MCF 10A (cell line): ENCODE data around the gene THEMIS. TPM values are rescaled to one million over a fixed set of nuclear protein-coding genes. Genes with fewer than 3 reads are reported as not detected.

Source experiments
- BruUV-seq: library from RNA; stranded (reverse); fragments of 400-500 nt; replicated peaks from 2 replicates; lab custom pipeline; 2021; lab: Mats Ljungman, UMichigan
- CTCF ChIA-PET: fragments of 300-600 bp; sonication (Branson Sonifier 250); formaldehyde crosslinking; extraction: SDS; loops from one replicate; lab custom pipeline; 2021; ENCODE audit warnings: antibody characterized with exemption, inconsistent platforms; lab: Yijun Ruan, JAX
- POLR2A ChIA-PET: fragments of 300-600, 350-650 bp; sonication (Branson Sonifier 250); formaldehyde crosslinking; extraction: SDS; loops from one replicate; lab custom pipeline; 2020; ENCODE audit warnings: antibody characterized with exemption, inconsistent platforms; lab: Yijun Ruan, JAX
- DNase-seq: peaks from one replicate; pipeline ENCODE4 v3.0.0-alpha.2; 2018; ENCODE audit not compliant: unreplicated experiment
- H3K27ac Mint-ChIP-seq: one replicate; pipeline ENCODE4 v1.8.0; 2022; ENCODE audit warnings: mild to moderate bottlenecking, low read depth, mixed read lengths; ENCODE audit not compliant: unreplicated experiment
- H3K27me3 Mint-ChIP-seq: one replicate; pipeline ENCODE4 v1.8.0; 2022; ENCODE audit warnings: mixed read lengths; ENCODE audit not compliant: insufficient read depth, unreplicated experiment
- H3K36me3 Mint-ChIP-seq: one replicate; pipeline ENCODE4 v1.8.0; 2022; ENCODE audit warnings: mild to moderate bottlenecking, moderate library complexity, mixed read lengths; ENCODE audit not compliant: insufficient read depth, unreplicated experiment
- H3K4me1 Mint-ChIP-seq: one replicate; pipeline ENCODE4 v1.8.0; 2022; ENCODE audit warnings: mixed read lengths; ENCODE audit not compliant: insufficient read depth, unreplicated experiment
- H3K4me3 Mint-ChIP-seq: one replicate; pipeline ENCODE4 v1.8.0; 2022; ENCODE audit warnings: mild to moderate bottlenecking, moderate library complexity, mixed read lengths; ENCODE audit not compliant: unreplicated experiment
- H3K9me3 Mint-ChIP-seq: one replicate; pipeline ENCODE4 v1.8.0; 2022; ENCODE audit warnings: mixed read lengths; ENCODE audit not compliant: unreplicated experiment
- CTCF ChIP-seq: fragments of 200-600 bp; IDR thresholded peaks from one replicate; pipeline ENCODE4 v1.8.0; 2022; ENCODE audit warnings: antibody characterized with exemption, mild to moderate bottlenecking; ENCODE audit not compliant: unreplicated experiment
- intact Hi-C: fragments of 100-400 bp; cut with micrococcal nuclease; formaldehyde crosslinking; loops from 2 replicates; pipeline ENCODE4 v1.14.1; 2022
- total RNA-seq: library from RNA; stranded (reverse); gene quantifications from 2 replicates; pipeline ENCODE4 v1.2.3, GENCODE V29; 2022

THEMIS gene
- total RNA-seq, 1 experiment from 2014 or later: not detected

DNA sequence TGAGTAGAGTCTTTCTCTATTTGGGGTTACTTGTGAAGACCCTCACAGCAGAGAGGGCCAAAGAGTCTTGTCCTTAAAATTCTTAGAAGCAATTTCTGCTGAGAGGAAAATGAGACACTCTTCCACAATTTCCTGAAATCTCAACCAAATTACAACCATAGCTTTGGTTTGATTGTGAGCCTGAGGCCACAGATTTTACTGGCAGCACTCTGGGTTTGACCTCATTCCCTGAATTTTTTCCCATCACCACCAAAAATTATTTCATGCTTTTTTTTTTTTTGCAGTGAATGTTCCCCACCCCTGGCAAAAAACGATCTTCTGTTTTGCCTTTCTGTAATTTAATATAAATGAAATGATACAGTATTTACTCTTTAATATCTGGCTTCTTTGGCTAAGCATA, 125.5 kb downstream of the THEMIS start:
- Mint-ChIP-seq H3K36me3 (no peaks in the 10 kb centered on the region), H3K4me1 (no peaks in the 10 kb centered on the region), H3K9me3 (no peaks in the 10 kb centered on the region), H3K27ac (no peak overlapping the region), H3K27me3 (peaks cover 3% of the 10 kb centered on the region), H3K4me3 (no peak overlapping the region)
- TF ChIP-seq CTCF: no peak
- DNase-seq: no peak
- intact Hi-C loops: no loop called here
- ChIA-PET CTCF (interaction anchor here (0.7 to 1.0 kb wide), 2 partner anchors 15 to 57 kb away, joined by 3 to 5 read pairs; no protein-coding TSS in a partner anchor), POLR2A (no interaction called here)
- BruUV-seq: no TSS peak

- Mint-ChIP-seq H3K4me3 (no peak overlapping the region), H3K27ac (no peak overlapping the region), H3K27me3 (no peaks in the 10 kb centered on the region), H3K9me3 (no peaks in the 10 kb centered on the region), H3K36me3 (no peaks in the 10 kb centered on the region), H3K4me1 (no peaks in the 10 kb centered on the region)
- ChIA-PET CTCF (interaction anchor here (0.6 kb wide), 1 partner anchor 1294 kb away, joined by 3 read pairs; no protein-coding TSS in a partner anchor), POLR2A (interaction anchor here (0.8 kb wide), 1 partner anchor 7 kb away, joined by 4 read pairs; no protein-coding TSS in a partner anchor)
- intact Hi-C loops: no loop called here
- TF ChIP-seq CTCF: no peak
- no peak for DNase-seq
- no TSS peak for BruUV-seq
Measured at GRCh38 chr6:127768745-127769144, 132.1 kb downstream of the THEMIS start.

DNA sequence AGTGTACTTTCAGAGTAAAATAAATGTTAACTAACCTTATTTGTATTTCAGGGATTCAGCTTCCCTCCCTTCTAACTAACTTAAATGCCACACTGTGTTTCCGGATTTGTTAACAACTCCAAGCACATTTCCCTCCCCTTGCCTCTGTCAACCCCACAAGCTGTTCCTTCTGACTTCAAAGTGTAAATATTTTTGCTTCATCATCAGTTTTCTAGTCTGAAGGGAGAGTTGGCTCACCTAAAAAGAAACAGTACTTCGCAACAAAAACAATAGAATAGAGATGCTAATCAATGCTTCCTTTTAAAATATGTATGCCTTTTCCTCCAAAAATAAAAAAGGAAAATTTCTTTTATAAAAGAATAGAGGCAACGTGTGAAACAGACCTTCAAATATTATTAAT, 132.6 kb downstream of the THEMIS start:
- H3K4me1 Mint-ChIP-seq: no peaks in the 10 kb centered on the region
- H3K9me3 Mint-ChIP-seq: no peaks in the 10 kb centered on the region
- H3K27ac Mint-ChIP-seq: no peak overlapping the region
- H3K4me3 Mint-ChIP-seq: no peak overlapping the region
- no peaks in the 10 kb centered on the region for H3K27me3 Mint-ChIP-seq
- intact Hi-C loops: no loop called here
- no peak for TF ChIP-seq CTCF
- POLR2A ChIA-PET: interaction anchor here (0.8 kb wide), 1 partner anchor 8 kb away, joined by 4 read pairs; no protein-coding TSS in a partner anchor
- CTCF ChIA-PET: interaction anchor here (0.6 kb wide), 1 partner anchor 1295 kb away, joined by 3 read pairs; no protein-coding TSS in a partner anchor
- H3K36me3 Mint-ChIP-seq: no peaks in the 10 kb centered on the region
- BruUV-seq: no TSS peak
- DNase-seq: no peak

DNA sequence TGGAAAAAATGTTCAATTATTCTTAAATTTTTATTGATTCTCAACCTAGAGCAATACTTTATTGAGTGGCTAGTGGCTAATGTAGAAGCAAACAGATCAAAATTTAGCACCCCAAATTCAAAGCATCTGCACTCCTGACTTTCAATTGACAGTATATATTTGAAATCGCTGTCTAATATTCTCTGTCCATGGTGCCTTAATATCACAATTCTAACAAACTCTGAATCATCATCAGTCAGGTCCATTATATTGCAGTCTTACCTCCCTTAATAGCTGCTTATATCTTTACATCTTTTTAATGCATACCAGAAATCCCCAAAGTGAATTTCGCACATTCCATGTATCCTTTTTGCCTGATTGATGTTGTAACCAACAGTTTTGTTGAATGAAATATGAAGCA, 134.9 kb downstream of the THEMIS start:
- no peak for TF ChIP-seq CTCF
- intact Hi-C loops: no loop called here
- H3K9me3 Mint-ChIP-seq: no peaks in the 10 kb centered on the region
- BruUV-seq: no TSS peak
- DNase-seq: no peak
- ChIA-PET CTCF (no interaction called here), POLR2A (no interaction called here)
- H3K36me3 Mint-ChIP-seq: no peaks in the 10 kb centered on the region
- H3K27ac Mint-ChIP-seq: no peak overlapping the region
- no peaks in the 10 kb centered on the region for H3K27me3 Mint-ChIP-seq
- no peaks in the 10 kb centered on the region for H3K4me1 Mint-ChIP-seq
- H3K4me3 Mint-ChIP-seq: no peak overlapping the region
